K562 (cell line): ENCODE data around the gene MDM4. TPM values are rescaled to one million over a fixed set of nuclear protein-coding genes. Genes with fewer than 3 reads are reported as not detected.

Experiments
- ATAC-seq: fragments of 200-7000 bp; cut with Tn5 transposase; 3 replicates; pipeline ENCODE4 v1.9.1; 2020; ENCODE audit warnings: moderate library complexity
- BruUV-seq: library from RNA; stranded (reverse); fragments of 400-500 nt; replicated peaks from 2 replicates; lab custom pipeline; 2021; lab: Mats Ljungman, UMichigan
- CTCF ChIA-PET: fragments of 300-600 bp; formaldehyde crosslinking; extraction: SDS; loops from one replicate; lab custom pipeline; 2021; ENCODE audit warnings: low intra/inter-chr PET ratio; lab: Yijun Ruan, JAX
- POLR2A ChIA-PET: fragments of 300-600, 350-650 bp; sonication (Branson Sonifier 250); formaldehyde crosslinking; extraction: SDS; loops from one replicate; lab custom pipeline; 2021; ENCODE audit warnings: antibody characterized with exemption, inconsistent platforms; lab: Yijun Ruan, JAX
- DNase-seq, 4 experiments: peaks; one replicate each; pipeline versions ENCODE4 v3.0.0 to v3.0.0-alpha.2; 2011 to 2018; ENCODE audit warnings: low spot score in 3 of 4, mixed read lengths in 3 of 4; ENCODE audit errors: extremely low read depth in 1 of 4
- FAIRE-seq: peaks from 2 replicates; lab custom pipeline; 2011; peaks lifted over from hg19 to GRCh38; lab: Jason Lieb, UNC
- H2AFZ ChIP-seq: 2 replicates; pipeline ENCODE4 v1.6.0; 2011; ENCODE audit warnings: low read depth, low read length, control low read depth, inconsistent platforms
- H3K27ac ChIP-seq: fragments of 200-600 bp; 3 replicates; pipeline ENCODE4 v1.8.0; 2011; ENCODE audit warnings: low read depth, mild to moderate bottlenecking, control low read depth, inconsistent platforms, low read length, moderate library complexity, mixed read lengths; ENCODE audit errors: extremely low read depth
- H3K27me3 ChIP-seq, 2 experiments: fragments of 300-600 bp in 1 of 2; 2 replicates in 1 of 2; 3 replicates in 1 of 2; pipeline versions ENCODE4 v1.6.0 to v1.8.0; 2011; ENCODE audit warnings: inconsistent platforms in 2 of 2, low read length in 2 of 2, mild to moderate bottlenecking in 1 of 2, mixed read lengths in 1 of 2, moderate library complexity in 1 of 2; ENCODE audit not compliant: control insufficient read depth in 2 of 2, insufficient read depth in 2 of 2
- H3K36me3 ChIP-seq: fragments of 300-600 bp; 3 replicates; pipeline ENCODE4 v1.8.0; 2011; ENCODE audit warnings: mild to moderate bottlenecking, low read length, inconsistent platforms; ENCODE audit not compliant: control insufficient read depth, insufficient read depth
- H3K4me1 ChIP-seq, 2 experiments: fragments of 200-600 bp in 1 of 2; replicated peaks in 1 of 2; 2 replicates in 1 of 2; 3 replicates in 1 of 2; pipeline versions ENCODE4 v1.5.1 to v1.8.0; 2011; ENCODE audit warnings: inconsistent platforms in 2 of 2, low read length in 2 of 2, mild to moderate bottlenecking in 1 of 2, mixed read lengths in 1 of 2, moderate library complexity in 1 of 2; ENCODE audit not compliant: control insufficient read depth in 2 of 2, insufficient read depth in 2 of 2
- H3K4me2 ChIP-seq: 2 replicates; pipeline ENCODE4 v1.6.1; 2011; ENCODE audit warnings: low read length, control low read depth, inconsistent platforms, mixed read lengths; ENCODE audit not compliant: insufficient read depth
- H3K4me3 ChIP-seq: fragments of 200-600 bp; sonication (generic), shearing (Covaris generic); 2 replicates; pipeline ENCODE4 v1.5.1; 2016; ENCODE audit warnings: control low read depth, inconsistent platforms
- H3K79me2 ChIP-seq: fragments of 200-600 bp; 3 replicates; pipeline ENCODE4 v1.8.0; 2011; ENCODE audit warnings: low read length, inconsistent platforms; ENCODE audit not compliant: control insufficient read depth, insufficient read depth
- H3K9ac ChIP-seq, 2 experiments: 2 replicates each; pipeline versions ENCODE4 v1.6.0 to v1.6.1; 2011; ENCODE audit warnings: low read depth in 2 of 2, low read length in 2 of 2, control low read depth in 1 of 2, inconsistent platforms in 1 of 2, mild to moderate bottlenecking in 1 of 2, mixed read lengths in 1 of 2; ENCODE audit not compliant: insufficient read depth in 1 of 2
- H3K9me1 ChIP-seq: one replicate; pipeline ENCODE4 v1.6.0; 2011; ENCODE audit warnings: inconsistent platforms, mild to moderate bottlenecking, low read length, moderate library complexity; ENCODE audit not compliant: control insufficient read depth, insufficient read depth
- H3K9me3 ChIP-seq: replicated peaks from 2 replicates; pipeline ENCODE4 v1.5.1; 2011; ENCODE audit warnings: low read depth, low read length, inconsistent platforms; ENCODE audit not compliant: control insufficient read depth, insufficient read depth
- H4K20me1 ChIP-seq: replicated peaks from 2 replicates; pipeline ENCODE4 v1.6.1; 2011; ENCODE audit warnings: low read length, inconsistent platforms, mixed read lengths; ENCODE audit not compliant: control insufficient read depth, insufficient read depth
- FOXP1 ChIP-seq: sonication (generic); formaldehyde crosslinking; IDR thresholded peaks from 2 replicates; pipeline ENCODE4 v1.8.0; 2022; ENCODE audit warnings: mild to moderate bottlenecking, missing genetic modification reagents
- HDAC2 ChIP-seq: fragments of 450-650 bp; IDR thresholded peaks from 2 replicates; pipeline ENCODE4 v1.6.1; 2016; ENCODE audit warnings: mild to moderate bottlenecking
- MBD2 ChIP-seq: sonication (generic); IDR thresholded peaks from 2 replicates; pipeline ENCODE4 v1.6.1; 2016; ENCODE audit warnings: low read depth, borderline replicate concordance
- ZBTB11 ChIP-seq, 3 experiments: fragments of 200-800 bp in 1 of 3; fragments of 250-450 bp in 1 of 3; fragments of 450-650 bp in 1 of 3; sonication (Bioruptor Pico) in 1 of 3; sonication (Bioruptor generic) in 1 of 3; formaldehyde crosslinking in 1 of 3; IDR thresholded peaks; 2 replicates each; pipeline versions ENCODE4 v1.6.1 to v1.8.0; 2016 to 2022; ENCODE audit warnings: mild to moderate bottlenecking in 2 of 3, missing genetic modification characterization in 2 of 3, missing compliant biosample characterization in 1 of 3, moderate library complexity in 1 of 3
- WGBS: fragments of 100-300 bp; shearing (Covaris generic); methylation state at CpG from one replicate; pipeline ENCODE4 v1.1.6; 2016; ENCODE audit warnings: low coverage, mixed read lengths; ENCODE audit not compliant: insufficient coverage; ENCODE audit errors: missing lambda C conversion rate; 5-methylcytosine and 5-hydroxymethylcytosine counted together
- in situ Hi-C: fragments of 300-500 bp; cut with MboI; formaldehyde crosslinking; loops from 4 replicates; pipeline ENCODE4 v1.15.0; 2018; ENCODE audit warnings: inconsistent platforms, mixed read lengths
- intact Hi-C: fragments of 100-400 bp; cut with micrococcal nuclease; formaldehyde crosslinking; loops from 2 replicates; pipeline ENCODE4 v1.14.2; 2022
- polyA plus RNA-seq, 8 experiments: library from polyadenylated mRNA; depleted of rRNA in 4 of 8; stranded (reverse) in 5 of 8; unstranded in 3 of 8; fragments of >200 nt; fragmentation: Nextera tagmentation in 2 of 8; fragmentation: Illumina TruSeq in 1 of 8; extraction: Ambion mirVana in 2 of 8; extraction: Trizol in 1 of 8; gene quantifications; 2 replicates each; pipeline versions ENCODE4 v1.2.1 to v1.2.3, GENCODE V29; 2011 to 2014; ENCODE audit warnings: inconsistent platforms in 1 of 8, missing spikeins in 1 of 8
- total RNA-seq, 7 experiments: library from RNA; depleted of rRNA in 6 of 7; stranded (reverse); fragments of >200 nt in 6 of 7; fragmentation: Illumina TruSeq in 2 of 7; extraction: Trizol in 2 of 7; gene quantifications; 2 replicates each; pipeline versions ENCODE4 v1.2.1 to v1.2.3, GENCODE V29; 2011 to 2021; ENCODE audit warnings: low replicate concordance in 1 of 7

The MDM4 gene
- total and polyA plus RNA-seq, 9 of the 15 experiments (the other 6 are each of a cell fraction or from before 2014, with no cell fraction given), result 3.3 to 61.7 (median 21.2) TPM

- Histone ChIP-seq H3K9me3 (no peaks in the 10 kb centered on the region), H3K27ac (no peak overlapping the region), H3K9ac (peak overlapping the region in 1 of 2 experiments; percentile 91; a peak in 1 of 4 replicates), H3K79me2 (no peaks in the 10 kb centered on the region), H3K27me3 (peaks cover 30 to 36% of the 10 kb centered on the region in 2 experiments), H3K4me1 (peaks cover 14 to 15% of the 10 kb centered on the region in 2 experiments; a peak in 4 of 5 replicates), H3K36me3 (no peaks in the 10 kb centered on the region), H2AFZ (no peak overlapping the region), H3K9me1 (no peaks in the 10 kb centered on the region), H3K4me2 (peak overlapping the region; percentile 85), H3K4me3 (peak overlapping the region; percentile 49; the same call in 1 of the 2 replicates), H4K20me1 (0 out of 2 replicates have a peak, but pooled peaks cover 3% of the 10 kb centered on the region)
- BruUV-seq, result TSS peak; percentile 32
- intact Hi-C loops, result loop anchor here (5.0 kb wide), 1 partner anchor 286 kb away; no protein-coding TSS in a partner anchor
- TF ChIP-seq FOXP1 (CRISPR knock-in tag) (0 out of 2 replicates have a peak, but pooled peaks have one; percentile 16), ZBTB11 (CRISPR knock-in tag; IDR thresholded peaks at IDR 0.05) (0 out of 6 replicates have a peak, but pooled peaks of 1 of the 3 experiments have one; percentile 6), MBD2 (no peak), HDAC2 (0 out of 2 replicates have a peak, but pooled peaks have one; percentile 6)
- CTCF ChIA-PET, result interaction anchor here (0.6 to 2.1 kb wide), 2 partner anchors 47 to 177 kb away, joined by 3 to 13 read pairs; no protein-coding TSS in a partner anchor
- DNase-seq, result no peak
- no peak for FAIRE-seq
- 18% methylated on average over 15 of the region's 15 CpGs for WGBS
- no peak for ATAC-seq
- in situ Hi-C loops, result no loop called here
- POLR2A ChIA-PET, result interaction anchor here (0.6 to 2.5 kb wide), 13 partner anchors 8 to 1093 kb away, joined by 3 to 10 read pairs (median 4); no protein-coding TSS in a partner anchor
Measured at GRCh38 chr1:204493145-204493983, 22.8 kb upstream of the MDM4 start.
